Smooth muscle cell of the brain vasculature (primary cell): Measurements from ENCODE around the gene TCF12.

Experiments
- DNase-seq: peaks from one replicate; pipeline ENCODE4 v3.0.0-alpha.2; 2012; ENCODE audit warnings: low read depth, low spot score

The TCF12 gene

GRCh38 chr15:57045741-57046382, 127.4 kb downstream of the TCF12 start:
- no peak for DNase-seq

GRCh38 chr15:57048930-57049549, 130.6 kb downstream of the TCF12 start:
- DNase-seq = no peak

GRCh38 chr15:57053470-57053869, 135.0 kb downstream of the TCF12 start:
- no peak for DNase-seq

- DNase-seq = no peak
These were observed 135.8 kb downstream of the TCF12 start for GRCh38 chr15:57054204-57054750.

GRCh38 chr15:57056357-57056756, 137.9 kb downstream of the TCF12 start:
- no peak for DNase-seq

- DNase-seq = no peak
These were observed 138.9 kb downstream of the TCF12 start for GRCh38 chr15:57057134-57057930.

- no peak for DNase-seq
These were observed 140.7 kb downstream of the TCF12 start for GRCh38 chr15:57059026-57059660.

GRCh38 chr15:57060799-57061198, 142.4 kb downstream of the TCF12 start:
- no peak for DNase-seq

- DNase-seq = no peak
These were observed 142.8 kb downstream of the TCF12 start for GRCh38 chr15:57061281-57061680.

- no peak for DNase-seq
These were observed 143.3 kb downstream of the TCF12 start for GRCh38 chr15:57061696-57062095.

- DNase-seq = no peak
These were observed 145.6 kb downstream of the TCF12 start for GRCh38 chr15:57064033-57064432.

- DNase-seq = no peak
These were observed 151.0 kb downstream of the TCF12 start for GRCh38 chr15:57069423-57069822.

GRCh38 chr15:57070674-57071073, 152.2 kb downstream of the TCF12 start:
- DNase-seq = no peak

- DNase-seq = no peak
These were observed 161.0 kb downstream of the TCF12 start for GRCh38 chr15:57079446-57079845.

GRCh38 chr15:57079931-57080620, 161.6 kb downstream of the TCF12 start:
- DNase-seq = no peak

- DNase-seq = no peak
These were observed 163.7 kb downstream of the TCF12 start for GRCh38 chr15:57082054-57082728.

- no peak for DNase-seq
These were observed 165.7 kb downstream of the TCF12 start for GRCh38 chr15:57084192-57084591.

GRCh38 chr15:57085267-57085666, 166.8 kb downstream of the TCF12 start:
- no peak for DNase-seq

GRCh38 chr15:57086857-57087427, 168.5 kb downstream of the TCF12 start:
- no peak for DNase-seq

- DNase-seq = no peak
These were observed 171.5 kb downstream of the TCF12 start for GRCh38 chr15:57089815-57090495.
